ENCODE data around the gene DIRAS1. TPM values are rescaled to one million over a fixed set of nuclear protein-coding genes. Genes with fewer than 3 reads are reported as not detected.

The DIRAS1 gene
- total and polyA plus RNA-seq, 4 donors = 0.01 to 0.09 (median 0.08) TPM; not detected in 1

DNA sequence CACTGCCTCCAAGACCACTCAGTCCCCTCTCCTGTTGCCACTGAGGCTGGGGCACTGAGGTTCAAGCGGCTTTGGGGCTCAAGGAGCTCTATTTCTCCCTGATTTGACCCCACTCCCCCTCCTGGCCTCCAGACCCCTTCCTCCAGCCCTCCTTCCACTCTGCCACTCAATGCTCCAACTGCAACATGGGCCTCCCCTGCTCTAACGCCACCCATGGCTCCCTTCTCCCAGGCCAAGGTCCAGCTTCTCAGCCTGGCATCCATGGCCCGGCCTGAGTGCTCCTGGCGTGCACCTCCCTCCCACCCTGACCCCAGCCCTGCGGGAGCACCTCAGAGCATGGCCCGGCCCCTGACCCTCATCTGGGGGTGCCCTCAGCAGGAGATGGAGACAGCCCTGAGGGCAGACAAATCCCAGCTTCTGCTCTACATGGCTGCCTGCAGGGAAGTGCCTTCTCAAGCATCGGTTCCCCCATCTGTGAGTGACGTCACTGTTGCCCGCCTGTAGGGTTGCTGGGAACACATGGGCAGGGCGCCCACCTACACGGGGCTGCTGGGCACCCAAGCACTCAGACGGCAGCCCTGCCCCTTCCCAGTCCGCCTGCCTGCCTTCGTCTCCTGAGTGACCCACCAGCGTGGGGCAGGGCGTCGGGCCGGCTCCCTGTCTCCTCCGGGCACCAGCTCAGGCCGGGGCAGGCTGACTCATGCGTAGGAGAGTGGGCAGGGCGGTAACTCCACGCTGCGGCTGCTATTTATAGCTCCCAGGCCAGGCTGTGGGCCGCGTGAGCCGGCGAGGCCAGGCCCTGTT, 1.6 kb upstream of the DIRAS1 start:
- Histone ChIP-seq H3K9ac (ENCODE audit: low read depth in 1 of 2, low read length in 2 of 2) (no peak overlapping the region), H3K27ac (ENCODE audit: low read depth in 1 of 2, low read length in 2 of 2) (no peak overlapping the region), H3K9me3 (ENCODE audit: control insufficient read depth in 4 of 4, low read length in 3 of 4) (no peaks in the 10 kb centered on the region), H3K27me3 (ENCODE audit: control insufficient read depth in 4 of 4, insufficient read depth in 4 of 4, low read length in 3 of 4) (peaks cover 0 to 7% (median 3%) of the 10 kb centered on the region in 4 donors), H3K4me3 (ENCODE audit: low read depth in 1 of 3, low read length in 3 of 3) (no peak overlapping the region), H3K36me3 (ENCODE audit: control insufficient read depth in 4 of 4, insufficient read depth in 3 of 4, low read depth in 1 of 4, low read length in 3 of 4) (no peaks in the 10 kb centered on the region), H3K4me1 (ENCODE audit: control insufficient read depth in 4 of 4, insufficient read depth in 4 of 4, low read length in 3 of 4) (peaks cover 0 to 8% (median 5%) of the 10 kb centered on the region in 4 donors)
- TF ChIP-seq, protein P1, sequence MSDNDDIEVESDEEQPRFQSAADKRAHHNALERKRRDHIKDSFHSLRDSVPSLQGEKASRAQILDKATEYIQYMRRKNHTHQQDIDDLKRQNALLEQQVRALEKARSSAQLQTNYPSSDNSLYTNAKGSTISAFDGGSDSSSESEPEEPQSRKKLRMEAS (IDR thresholded peaks at IDR 0.05) = no peak
- TF ChIP-seq TAF1 (conservative IDR thresholded peaks at IDR 0.05) (no peak), SP1 (IDR thresholded peaks at IDR 0.05) (no peak), FOXA2 (IDR thresholded peaks at IDR 0.05) (no peak), RXRA (IDR thresholded peaks at IDR 0.05) (no peak), NR2F2 (IDR thresholded peaks at IDR 0.05) (no peak), EGR1 (IDR thresholded peaks at IDR 0.05; ENCODE audit: low read depth in 2 of 2) (no peak), YY1 (IDR thresholded peaks at IDR 0.05) (no peak), RAD21 (IDR thresholded peaks at IDR 0.05) (no peak), FOXA1 (IDR thresholded peaks at IDR 0.05) (no peak), JUND (IDR thresholded peaks at IDR 0.05) (no peak), HNF4A (conservative IDR thresholded peaks at IDR 0.05) (no peak)
- TF ChIP-seq, protein P2, sequence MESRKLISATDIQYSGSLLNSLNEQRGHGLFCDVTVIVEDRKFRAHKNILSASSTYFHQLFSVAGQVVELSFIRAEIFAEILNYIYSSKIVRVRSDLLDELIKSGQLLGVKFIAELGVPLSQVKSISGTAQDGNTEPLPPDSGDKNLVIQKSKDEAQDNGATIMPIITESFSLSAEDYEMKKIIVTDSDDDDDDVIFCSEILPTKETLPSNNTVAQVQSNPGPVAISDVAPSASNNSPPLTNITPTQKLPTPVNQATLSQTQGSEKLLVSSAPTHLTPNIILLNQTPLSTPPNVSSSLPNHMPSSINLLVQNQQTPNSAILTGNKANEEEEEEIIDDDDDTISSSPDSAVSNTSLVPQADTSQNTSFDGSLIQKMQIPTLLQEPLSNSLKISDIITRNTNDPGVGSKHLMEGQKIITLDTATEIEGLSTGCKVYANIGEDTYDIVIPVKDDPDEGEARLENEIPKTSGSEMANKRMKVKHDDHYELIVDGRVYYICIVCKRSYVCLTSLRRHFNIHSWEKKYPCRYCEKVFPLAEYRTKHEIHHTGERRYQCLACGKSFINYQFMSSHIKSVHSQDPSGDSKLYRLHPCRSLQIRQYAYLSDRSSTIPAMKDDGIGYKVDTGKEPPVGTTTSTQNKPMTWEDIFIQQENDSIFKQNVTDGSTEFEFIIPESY (IDR thresholded peaks at IDR 0.05) = no peak
- TF ChIP-seq, protein P3, sequence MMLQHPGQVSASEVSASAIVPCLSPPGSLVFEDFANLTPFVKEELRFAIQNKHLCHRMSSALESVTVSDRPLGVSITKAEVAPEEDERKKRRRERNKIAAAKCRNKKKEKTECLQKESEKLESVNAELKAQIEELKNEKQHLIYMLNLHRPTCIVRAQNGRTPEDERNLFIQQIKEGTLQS (IDR thresholded peaks at IDR 0.05) = no peak
- TF ChIP-seq, protein P4, sequence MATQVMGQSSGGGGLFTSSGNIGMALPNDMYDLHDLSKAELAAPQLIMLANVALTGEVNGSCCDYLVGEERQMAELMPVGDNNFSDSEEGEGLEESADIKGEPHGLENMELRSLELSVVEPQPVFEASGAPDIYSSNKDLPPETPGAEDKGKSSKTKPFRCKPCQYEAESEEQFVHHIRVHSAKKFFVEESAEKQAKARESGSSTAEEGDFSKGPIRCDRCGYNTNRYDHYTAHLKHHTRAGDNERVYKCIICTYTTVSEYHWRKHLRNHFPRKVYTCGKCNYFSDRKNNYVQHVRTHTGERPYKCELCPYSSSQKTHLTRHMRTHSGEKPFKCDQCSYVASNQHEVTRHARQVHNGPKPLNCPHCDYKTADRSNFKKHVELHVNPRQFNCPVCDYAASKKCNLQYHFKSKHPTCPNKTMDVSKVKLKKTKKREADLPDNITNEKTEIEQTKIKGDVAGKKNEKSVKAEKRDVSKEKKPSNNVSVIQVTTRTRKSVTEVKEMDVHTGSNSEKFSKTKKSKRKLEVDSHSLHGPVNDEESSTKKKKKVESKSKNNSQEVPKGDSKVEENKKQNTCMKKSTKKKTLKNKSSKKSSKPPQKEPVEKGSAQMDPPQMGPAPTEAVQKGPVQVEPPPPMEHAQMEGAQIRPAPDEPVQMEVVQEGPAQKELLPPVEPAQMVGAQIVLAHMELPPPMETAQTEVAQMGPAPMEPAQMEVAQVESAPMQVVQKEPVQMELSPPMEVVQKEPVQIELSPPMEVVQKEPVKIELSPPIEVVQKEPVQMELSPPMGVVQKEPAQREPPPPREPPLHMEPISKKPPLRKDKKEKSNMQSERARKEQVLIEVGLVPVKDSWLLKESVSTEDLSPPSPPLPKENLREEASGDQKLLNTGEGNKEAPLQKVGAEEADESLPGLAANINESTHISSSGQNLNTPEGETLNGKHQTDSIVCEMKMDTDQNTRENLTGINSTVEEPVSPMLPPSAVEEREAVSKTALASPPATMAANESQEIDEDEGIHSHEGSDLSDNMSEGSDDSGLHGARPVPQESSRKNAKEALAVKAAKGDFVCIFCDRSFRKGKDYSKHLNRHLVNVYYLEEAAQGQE (IDR thresholded peaks at IDR 0.05) = no peak
- DNase-seq (ENCODE audit: low spot score) = no peak
- WGBS = 60% methylated on average over 28 of the region's 28 CpGs

Measured in liver (tissue), 9 donors.